ENCODE measurements around the gene VAMP2. TPM values are rescaled to one million over a fixed set of nuclear protein-coding genes. Genes with fewer than 3 reads are reported as not detected.
A peak's percentile ranks its signal among the peaks of the same experiment; 100 is the strongest.

Gene VAMP2
- polyA plus RNA-seq, 2 of the 4 experiments (the other 2 are of a cell fraction): 19.2 to 21.7 TPM

DNA sequence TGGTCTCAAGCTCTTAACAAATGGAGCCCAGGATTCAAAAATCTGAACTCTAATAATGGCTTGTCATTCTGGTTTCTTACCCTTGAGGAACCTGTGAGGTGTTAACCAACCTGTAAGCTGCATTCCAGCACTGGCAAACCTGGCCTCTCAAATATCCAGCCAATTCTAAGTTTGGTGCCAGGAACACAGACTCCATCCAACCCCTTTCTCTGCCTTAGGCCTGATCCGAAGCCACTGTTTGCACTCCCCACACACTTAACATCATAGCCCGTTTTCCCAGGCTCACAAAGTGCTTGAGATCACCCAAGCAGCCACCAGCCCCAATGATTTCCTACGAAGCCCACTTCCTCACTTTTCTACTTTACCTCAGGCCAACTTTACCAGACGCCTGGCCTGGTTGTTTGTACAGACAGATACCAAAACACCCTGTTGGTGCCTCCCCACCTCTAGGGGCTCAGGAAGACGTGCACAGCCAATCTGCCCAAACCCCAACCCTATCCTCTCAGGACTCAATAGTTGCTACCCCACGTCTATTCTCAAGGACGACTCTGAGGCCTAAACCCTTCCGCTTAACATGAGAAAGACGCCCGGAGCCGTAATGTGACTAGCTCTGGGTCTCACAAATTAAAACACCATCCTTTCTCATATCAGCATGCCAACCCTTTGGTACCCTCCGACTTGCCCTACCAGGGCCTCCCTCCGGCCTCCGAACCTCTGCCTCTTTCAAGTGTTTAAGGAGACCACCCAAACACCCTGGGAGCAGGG, 7.3 kb downstream of the VAMP2 start:
- CTCF ChIA-PET: interaction anchor here (1.0 to 19.5 kb wide), 10 partner anchors 17 to 140 kb away, joined by 3 to 601 read pairs (median 6); partner anchors contain the start of genes HES7 and SLC25A35

DNA sequence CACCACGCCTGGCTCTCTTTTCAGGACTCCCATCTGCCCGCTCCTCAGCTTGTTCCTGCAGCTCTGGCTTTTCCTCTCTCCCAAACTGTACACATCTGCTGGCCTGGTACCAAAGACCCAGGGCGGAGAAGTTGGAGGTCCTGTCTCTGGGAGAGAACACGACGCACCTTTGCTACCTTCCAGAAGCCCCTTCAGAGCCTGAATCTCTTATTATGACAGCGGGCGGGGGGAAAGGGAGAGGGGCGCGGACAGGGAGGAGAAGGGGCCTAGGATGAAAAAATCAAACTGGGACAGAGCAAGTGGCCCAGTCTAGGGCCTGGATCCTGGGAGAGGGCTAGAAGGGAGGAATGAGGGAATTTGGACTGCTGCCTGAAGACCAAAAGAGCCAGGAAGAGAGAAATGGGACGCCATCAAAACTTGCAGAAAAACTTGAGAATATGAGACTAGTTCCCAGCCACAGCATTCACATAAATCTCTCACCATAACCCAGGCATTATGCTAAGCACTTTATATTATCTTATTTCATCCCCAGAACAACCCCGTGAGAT, 8.1 kb downstream of the VAMP2 start:
- peak overlapping the region; percentile 78 for H3K4me2 ChIP-seq
- peak overlapping the region; percentile 89 to 93 for H3K27ac ChIP-seq
- ChIA-PET POLR2A (interaction anchor here (0.5 to 1.9 kb wide), 6 partner anchors 15 to 671 kb away, joined by 3 to 26 read pairs (median 4); partner anchors contain the start of gene CTC1), CTCF (interaction anchor here (1.0 to 19.5 kb wide), 9 partner anchors 16 to 146 kb away, joined by 3 to 601 read pairs (median 5); no protein-coding TSS in a partner anchor)
- WGBS (ENCODE audit: missing lambda C conversion rate): 69% methylated on average over 11 of the region's 11 CpGs
- ATAC-seq (no peak), FAIRE-seq (peak; percentile 7), DNase-seq (ENCODE audit: low read depth in 1 of 2, low spot score in 1 of 2) (no peak)
- H3K4me1 ChIP-seq: peaks cover 50% of the 10 kb centered on the region
- TF ChIP-seq, protein P1, sequence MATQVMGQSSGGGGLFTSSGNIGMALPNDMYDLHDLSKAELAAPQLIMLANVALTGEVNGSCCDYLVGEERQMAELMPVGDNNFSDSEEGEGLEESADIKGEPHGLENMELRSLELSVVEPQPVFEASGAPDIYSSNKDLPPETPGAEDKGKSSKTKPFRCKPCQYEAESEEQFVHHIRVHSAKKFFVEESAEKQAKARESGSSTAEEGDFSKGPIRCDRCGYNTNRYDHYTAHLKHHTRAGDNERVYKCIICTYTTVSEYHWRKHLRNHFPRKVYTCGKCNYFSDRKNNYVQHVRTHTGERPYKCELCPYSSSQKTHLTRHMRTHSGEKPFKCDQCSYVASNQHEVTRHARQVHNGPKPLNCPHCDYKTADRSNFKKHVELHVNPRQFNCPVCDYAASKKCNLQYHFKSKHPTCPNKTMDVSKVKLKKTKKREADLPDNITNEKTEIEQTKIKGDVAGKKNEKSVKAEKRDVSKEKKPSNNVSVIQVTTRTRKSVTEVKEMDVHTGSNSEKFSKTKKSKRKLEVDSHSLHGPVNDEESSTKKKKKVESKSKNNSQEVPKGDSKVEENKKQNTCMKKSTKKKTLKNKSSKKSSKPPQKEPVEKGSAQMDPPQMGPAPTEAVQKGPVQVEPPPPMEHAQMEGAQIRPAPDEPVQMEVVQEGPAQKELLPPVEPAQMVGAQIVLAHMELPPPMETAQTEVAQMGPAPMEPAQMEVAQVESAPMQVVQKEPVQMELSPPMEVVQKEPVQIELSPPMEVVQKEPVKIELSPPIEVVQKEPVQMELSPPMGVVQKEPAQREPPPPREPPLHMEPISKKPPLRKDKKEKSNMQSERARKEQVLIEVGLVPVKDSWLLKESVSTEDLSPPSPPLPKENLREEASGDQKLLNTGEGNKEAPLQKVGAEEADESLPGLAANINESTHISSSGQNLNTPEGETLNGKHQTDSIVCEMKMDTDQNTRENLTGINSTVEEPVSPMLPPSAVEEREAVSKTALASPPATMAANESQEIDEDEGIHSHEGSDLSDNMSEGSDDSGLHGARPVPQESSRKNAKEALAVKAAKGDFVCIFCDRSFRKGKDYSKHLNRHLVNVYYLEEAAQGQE (IDR thresholded peaks at IDR 0.05): 0 out of 2 replicates have a peak, but pooled peaks have one; percentile 6
- TF ChIP-seq, protein P2, sequence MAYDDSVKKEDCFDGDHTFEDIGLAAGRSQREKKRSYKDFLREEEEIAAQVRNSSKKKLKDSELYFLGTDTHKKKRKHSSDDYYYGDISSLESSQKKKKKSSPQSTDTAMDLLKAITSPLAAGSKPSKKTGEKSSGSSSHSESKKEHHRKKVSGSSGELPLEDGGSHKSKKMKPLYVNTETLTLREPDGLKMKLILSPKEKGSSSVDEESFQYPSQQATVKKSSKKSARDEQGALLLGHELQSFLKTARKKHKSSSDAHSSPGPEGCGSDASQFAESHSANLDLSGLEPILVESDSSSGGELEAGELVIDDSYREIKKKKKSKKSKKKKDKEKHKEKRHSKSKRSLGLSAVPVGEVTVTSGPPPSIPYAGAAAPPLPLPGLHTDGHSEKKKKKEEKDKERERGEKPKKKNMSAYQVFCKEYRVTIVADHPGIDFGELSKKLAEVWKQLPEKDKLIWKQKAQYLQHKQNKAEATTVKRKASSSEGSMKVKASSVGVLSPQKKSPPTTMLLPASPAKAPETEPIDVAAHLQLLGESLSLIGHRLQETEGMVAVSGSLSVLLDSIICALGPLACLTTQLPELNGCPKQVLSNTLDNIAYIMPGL (CRISPR knock-in tag; IDR thresholded peaks at IDR 0.05; ENCODE audit: borderline replicate concordance): 0 out of 2 replicates have a peak, but pooled peaks have one; percentile 33
- TF ChIP-seq EP300 (IDR thresholded peaks at IDR 0.05): no peak
- peak overlapping the region; percentile 65; the same call in 2 of the 3 replicates for H3K4me3 ChIP-seq
- H3K9me3 ChIP-seq: no peaks in the 10 kb centered on the region

More for the DNA sequence above, 7.3 kb downstream of the VAMP2 start:
- TF ChIP-seq TP53 (CRISPR knock-in tag; IDR thresholded peaks at IDR 0.05): peak; percentile 63
- no peak for TF ChIP-seq EP300 (IDR thresholded peaks at IDR 0.05)
- TF ChIP-seq, protein P3, sequence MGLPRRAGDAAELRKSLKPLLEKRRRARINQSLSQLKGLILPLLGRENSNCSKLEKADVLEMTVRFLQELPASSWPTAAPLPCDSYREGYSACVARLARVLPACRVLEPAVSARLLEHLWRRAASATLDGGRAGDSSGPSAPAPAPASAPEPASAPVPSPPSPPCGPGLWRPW (IDR thresholded peaks at IDR 0.05): no peak
- peak; percentile 5; the same call in 1 of the 2 replicates for TF ChIP-seq FOSB (CRISPR knock-in tag; IDR thresholded peaks at IDR 0.05)
- TF ChIP-seq JUN (IDR thresholded peaks at IDR 0.05): no peak
- TF ChIP-seq GATA3 (IDR thresholded peaks at IDR 0.05; ENCODE audit: borderline replicate concordance): no peak
- no peak for TF ChIP-seq ZSCAN20 (CRISPR knock-in tag; IDR thresholded peaks at IDR 0.05)
- TF ChIP-seq TFCP2L1 (CRISPR knock-in tag; IDR thresholded peaks at IDR 0.05): no peak
- no peak for TF ChIP-seq POLR2A (IDR thresholded peaks at IDR 0.05; ENCODE audit: low read length)
- TF ChIP-seq, protein P4, sequence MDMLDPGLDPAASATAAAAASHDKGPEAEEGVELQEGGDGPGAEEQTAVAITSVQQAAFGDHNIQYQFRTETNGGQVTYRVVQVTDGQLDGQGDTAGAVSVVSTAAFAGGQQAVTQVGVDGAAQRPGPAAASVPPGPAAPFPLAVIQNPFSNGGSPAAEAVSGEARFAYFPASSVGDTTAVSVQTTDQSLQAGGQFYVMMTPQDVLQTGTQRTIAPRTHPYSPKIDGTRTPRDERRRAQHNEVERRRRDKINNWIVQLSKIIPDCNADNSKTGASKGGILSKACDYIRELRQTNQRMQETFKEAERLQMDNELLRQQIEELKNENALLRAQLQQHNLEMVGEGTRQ (IDR thresholded peaks at IDR 0.05): no peak
- TF ChIP-seq, protein P1 (IDR thresholded peaks at IDR 0.05): no peak
- TF ChIP-seq KDM5A (IDR thresholded peaks at IDR 0.05): no peak
- peak; percentile 2; the same call in 1 of the 2 replicates for TF ChIP-seq HOXA7 (CRISPR knock-in tag; IDR thresholded peaks at IDR 0.05)
- H3K4me1 ChIP-seq: peaks cover 51% of the 10 kb centered on the region
- no peaks in the 10 kb centered on the region for H3K9me3 ChIP-seq
- 66% methylated on average over 14 of the region's 14 CpGs for WGBS (ENCODE audit: missing lambda C conversion rate)
- H3K4me3 ChIP-seq: peak overlapping the region; percentile 65
- H3K4me2 ChIP-seq: peak overlapping the region; percentile 78
- FAIRE-seq: no peak
- H3K27ac ChIP-seq: peak overlapping the region; percentile 89 to 93
- no peak for DNase-seq (ENCODE audit: low read depth in 1 of 2, low spot score in 1 of 2)
- POLR2A ChIA-PET: interaction anchor here (0.6 to 2.4 kb wide), 11 partner anchors 16 to 794 kb away, joined by 3 to 43 read pairs (median 6); partner anchors contain the start of genes BORCS6, CTC1 and TMEM107
- no peak for ATAC-seq
